ENCODE data around the gene TOX4. TPM values are rescaled to one million over a fixed set of nuclear protein-coding genes. Genes with fewer than 3 reads are reported as not detected.

The TOX4 gene
- total RNA-seq, 1 donor from 2014 or later: 26.7 TPM

DNA sequence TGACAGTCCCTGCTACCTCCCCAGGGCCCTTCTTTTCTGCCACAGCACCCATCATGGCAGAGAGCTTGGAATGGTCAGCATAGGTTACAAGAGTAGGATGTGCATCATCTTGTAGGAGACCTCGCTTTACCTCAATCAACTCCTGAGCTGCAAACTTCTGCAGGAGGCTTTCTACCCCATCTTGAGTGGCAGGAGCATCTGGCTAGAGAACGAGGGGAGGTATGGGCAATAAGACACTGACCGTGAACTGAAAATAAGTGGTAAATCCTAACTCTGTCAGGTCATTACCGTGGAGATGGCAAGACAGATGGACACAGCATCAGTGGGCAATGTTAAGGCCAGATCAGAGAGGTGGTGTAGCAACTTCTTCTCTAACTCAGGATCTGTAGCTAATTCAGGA is 26.4 kb downstream of the TOX4 start:
- DNase-seq: no peak

DNA sequence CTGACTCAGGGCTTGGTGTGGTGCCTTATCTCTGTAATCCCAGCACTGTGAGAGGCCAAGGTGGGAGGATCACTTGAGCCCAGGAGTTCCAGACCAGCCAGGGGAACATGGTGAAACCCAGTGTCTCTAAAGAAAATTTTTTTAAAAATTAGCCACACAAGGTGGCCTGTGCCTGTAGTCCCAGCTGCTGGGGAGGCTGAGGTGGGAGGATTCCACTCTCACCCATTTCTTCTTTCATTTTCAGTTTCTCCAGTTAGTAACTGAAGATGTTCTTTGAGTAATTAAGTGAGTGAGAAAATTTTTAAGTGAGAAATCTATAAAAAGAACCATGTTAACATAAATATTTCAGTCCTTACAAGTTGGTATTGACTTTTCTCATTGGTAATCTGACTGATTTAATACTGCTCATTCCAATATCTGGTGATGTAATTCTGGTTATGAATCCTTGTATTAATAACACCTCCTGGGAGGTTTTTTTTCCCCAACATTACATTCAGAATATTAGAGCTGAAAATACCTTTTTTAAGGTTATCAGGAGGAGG is 28.1 kb downstream of the TOX4 start:
- no peak for DNase-seq

DNA sequence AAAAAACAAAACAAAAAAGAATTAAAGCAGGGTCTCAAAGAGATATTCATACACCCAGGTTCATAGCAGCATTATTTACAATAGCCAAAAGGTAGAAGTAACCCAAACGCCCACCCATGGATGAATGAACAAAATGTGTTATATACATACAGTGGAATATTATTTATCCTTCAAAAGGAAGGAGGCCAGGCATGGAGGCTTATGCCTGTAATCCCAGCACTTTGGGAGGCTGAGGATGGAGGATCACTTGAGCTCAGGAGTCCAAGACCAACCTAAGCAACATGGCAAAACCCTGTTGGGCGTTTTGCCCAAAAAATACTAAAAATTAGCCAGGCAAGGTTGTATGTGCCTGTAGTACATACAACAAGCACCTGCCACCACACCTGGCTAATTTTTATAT is 29.6 kb downstream of the TOX4 start:
- no peak for DNase-seq

DNA sequence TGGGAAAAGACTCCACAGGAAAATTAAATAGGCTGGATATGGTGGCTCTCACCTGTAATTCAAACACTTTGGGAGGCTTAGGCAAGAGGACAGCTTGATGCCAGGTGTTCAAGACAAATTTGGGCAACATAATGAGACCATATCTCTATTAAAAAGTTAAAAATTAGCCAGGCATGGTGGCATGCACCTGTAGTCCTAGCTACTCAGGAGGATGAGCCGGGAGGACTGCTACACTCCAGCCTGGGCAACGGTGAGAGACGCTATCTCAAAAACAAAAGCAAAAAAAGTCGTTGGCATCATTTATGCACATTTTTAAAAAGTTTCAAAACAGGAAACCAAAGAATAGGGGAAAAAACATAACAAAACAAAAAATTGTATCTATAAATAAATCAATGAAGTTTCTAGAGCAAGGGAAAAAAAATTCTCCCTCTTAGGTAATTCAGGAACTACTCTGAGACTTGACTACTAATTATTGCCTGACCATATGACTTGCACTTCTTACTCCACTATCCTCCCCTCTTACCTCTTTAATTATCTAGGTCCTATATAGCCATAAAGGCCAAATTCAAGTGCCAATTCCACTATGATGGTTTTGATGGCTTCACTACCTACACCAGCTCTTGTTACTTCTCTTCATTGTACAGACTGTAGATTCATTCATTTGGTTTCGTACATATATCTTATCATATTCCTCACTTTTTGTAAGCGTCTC is 32.6 kb downstream of the TOX4 start:
- no peak for DNase-seq

DNA sequence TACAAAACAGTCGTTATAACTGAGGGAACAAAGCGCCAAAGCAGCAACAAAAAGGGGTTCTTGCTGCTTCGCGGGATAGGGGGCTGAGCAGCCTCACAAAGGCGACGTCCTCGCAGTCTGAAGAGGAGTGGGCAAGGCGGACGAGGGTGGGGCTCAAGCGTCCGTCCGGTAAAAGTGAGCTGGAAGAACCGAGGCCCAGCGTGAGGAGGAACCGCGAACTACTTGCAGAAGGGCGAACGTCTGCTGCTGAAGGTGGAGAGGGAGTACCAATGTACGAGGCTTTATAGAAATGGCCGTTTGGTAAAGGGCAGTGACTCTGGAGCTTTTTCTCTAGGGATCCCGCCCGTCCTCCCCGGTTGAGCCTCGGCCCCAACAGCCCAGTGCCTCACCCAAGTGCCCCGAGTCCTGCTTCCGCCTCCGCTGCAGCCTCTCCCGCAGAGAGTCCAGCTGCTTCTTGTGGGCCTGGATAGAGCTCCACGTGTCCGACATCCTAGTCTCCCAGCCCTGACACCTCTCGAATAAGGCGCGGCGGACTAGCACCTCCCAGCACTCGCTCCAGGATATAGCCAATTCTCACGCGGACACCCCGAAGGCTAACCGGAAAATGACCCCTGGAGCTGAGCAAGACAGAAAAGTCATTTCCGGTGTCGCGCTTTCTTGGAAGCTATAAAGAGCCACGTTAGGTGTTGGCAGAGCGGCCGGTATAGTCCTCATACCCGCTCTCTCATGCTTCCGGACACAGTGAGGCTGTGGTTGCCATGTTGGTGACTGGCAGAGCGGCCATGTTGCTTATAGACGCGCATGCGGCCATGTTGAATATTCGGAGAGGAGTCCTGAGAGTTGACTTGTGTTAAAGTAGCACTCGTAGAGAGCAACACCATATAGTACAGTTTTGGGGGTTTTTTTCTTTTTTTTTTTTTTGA is 34.0 kb downstream of the TOX4 start, which contains the start of gene METTL3:
TSS of gene METTL3 (minus strand) at position 606 of the 923 bp plus-strand sequence. CDS start at position 489, 117 bp downstream.
- peak; percentile 100 for DNase-seq

DNA sequence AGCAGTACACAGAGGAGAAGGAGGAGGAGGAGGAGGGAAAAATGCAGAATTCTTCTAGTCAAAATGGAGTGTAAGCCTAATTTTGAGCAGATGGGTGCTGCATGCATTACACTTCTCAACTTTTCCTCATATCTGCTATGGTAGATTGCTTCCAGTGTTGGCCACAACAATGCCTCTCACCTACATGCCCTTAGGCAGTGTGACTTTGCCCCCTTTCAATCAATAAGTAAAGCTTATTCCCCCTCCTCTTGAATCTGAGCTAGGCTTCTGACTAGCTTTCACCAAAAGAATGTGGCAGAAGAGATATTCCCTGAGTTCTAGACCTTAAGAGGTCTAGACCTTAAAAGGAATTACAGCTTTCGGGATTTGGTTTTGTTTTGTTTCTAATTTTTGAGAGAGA is 37.3 kb downstream of the TOX4 start:
- DNase-seq: no peak

DNA sequence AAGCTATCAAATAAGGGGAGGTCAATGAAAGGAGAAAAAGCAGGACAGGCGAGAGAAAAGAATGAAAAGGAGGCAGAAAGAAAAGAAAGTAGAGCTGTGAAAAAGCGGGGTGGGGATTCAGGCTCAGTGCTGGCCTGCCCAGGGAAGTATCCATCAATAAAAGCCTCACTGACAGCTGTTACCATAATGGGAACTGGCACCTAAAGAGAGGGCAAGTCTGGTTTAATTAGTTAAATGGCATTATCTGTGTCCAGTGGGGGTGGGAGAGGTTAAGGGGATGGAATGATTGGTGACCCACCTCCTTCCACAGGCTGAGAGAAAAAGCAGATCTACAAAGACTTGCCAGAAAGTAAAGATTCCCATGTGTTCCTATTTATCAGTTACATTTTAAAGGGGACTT is 41.7 kb downstream of the TOX4 start:
- no peak for DNase-seq

DNA sequence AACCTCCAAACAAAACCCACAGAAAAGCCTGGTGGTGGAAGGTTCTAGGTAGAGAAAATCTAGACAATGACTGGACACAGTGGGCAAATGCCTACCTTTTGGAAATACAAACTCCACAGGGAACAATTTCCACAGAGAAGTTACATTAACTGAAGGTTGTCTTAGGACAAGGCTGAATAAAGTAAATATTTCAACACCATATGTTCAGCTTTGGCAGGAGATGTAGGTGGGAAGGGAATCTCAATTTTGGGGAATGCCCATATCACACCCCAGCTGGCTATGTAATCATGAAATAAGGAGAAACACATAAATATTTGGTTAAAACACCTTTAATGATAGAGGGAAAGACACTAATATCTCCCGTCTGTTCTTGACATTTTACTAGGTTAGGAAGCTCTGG is 43.8 kb downstream of the TOX4 start:
- no peak for DNase-seq

DNA sequence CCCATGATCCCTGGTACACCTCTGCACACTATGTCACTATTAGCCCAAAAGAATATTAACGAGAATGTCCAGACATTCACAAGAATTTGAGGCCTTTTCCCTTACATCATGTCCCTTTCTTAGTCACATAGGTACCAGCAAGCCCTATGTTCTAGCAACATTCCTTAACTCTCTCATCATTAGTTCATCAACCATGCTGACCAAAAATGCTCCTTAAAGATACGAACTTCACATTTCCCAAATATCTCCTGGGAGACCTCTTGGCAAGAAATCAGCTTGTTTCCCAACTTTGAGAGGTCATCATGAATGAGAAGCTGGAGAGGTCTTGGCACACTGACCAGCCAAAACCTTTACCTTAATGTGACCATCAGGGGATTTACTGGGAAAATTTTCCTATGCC is 44.5 kb downstream of the TOX4 start:
- no peak for DNase-seq

DNA sequence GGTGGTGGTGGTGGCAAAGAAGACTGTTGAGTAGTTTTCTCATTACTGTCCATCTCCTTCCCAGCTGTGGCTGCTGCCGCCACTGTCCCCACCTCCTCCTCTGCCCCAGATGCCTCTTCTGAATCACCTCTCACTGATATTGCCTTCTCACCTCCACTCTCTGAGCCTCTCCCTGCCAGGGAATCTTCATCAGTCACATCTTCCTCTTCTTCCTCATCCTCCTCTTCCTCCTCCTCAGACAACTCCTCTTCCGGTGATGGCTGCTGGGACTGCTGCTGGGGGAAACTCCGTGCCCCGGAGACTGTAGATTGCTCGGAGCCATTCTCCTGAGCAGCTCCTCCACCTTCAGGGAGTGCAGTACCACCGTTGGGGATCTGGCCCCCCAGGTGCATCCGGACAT is 46.2 kb downstream of the TOX4 start:
- no peak for DNase-seq

DNA sequence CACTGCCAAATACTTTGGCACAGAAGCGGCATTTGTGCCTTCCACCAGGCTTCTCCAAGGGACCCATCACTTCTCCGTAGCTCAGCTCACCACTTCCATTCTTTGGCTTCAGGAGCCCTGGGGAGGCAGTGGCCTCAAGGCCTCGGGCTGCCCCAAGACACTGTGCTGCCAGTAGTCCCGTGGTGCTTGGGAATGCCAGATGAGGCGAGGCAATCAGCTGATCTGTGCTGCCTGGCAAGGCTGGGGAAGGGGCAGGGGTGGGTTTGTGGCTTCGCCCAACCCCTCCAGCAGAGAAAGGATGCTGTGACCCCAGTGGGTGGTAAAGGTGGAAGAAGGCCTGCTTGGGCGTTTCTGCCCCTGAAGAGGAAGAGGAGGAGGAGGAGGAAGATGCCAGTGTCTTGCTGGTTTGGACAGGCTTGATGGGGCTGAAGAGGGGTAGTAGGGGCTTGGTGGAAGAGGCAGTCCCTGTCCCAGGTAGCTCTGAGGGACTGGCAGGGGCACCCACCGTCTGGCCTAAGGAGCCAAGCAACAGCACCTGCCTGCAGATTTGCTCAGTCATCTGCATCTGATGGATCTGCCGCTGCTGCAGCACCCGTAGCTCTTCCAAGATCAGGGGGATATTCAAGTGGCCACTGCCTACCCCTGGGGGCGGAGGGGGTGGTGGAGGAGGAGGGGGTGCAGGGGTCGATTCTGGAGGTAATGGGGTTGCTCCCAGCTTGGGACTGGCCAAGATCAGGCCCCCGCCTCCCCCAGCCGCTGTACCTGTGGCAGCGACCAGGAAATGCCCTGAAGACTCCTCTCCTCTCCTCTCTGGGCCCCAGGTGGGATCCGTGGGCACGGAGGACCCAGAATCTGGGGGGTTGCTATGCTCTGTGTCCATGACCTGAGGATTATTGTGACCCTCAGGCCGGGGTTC is 47.8 kb downstream of the TOX4 start:
- DNase-seq: no peak

DNA sequence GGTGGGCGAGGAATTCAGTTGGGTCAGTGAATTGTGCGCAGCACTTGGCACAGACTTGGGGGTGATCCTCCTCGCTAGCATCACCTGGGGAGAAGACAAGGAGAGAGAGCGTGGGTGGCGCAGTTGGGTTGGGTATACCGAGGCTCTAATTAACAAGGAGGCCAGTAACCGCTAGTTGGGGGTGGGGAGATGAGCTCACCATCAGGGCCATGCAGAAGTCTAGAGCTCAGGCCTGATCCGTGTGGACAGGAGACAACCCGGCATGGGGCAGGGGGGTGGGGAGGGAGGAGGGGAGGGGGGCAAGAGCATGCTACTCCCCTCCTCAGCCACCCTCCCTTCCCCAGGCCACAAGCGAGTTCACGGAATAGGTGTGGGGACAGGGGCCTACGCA is 48.6 kb downstream of the TOX4 start:
- no peak for DNase-seq

DNA sequence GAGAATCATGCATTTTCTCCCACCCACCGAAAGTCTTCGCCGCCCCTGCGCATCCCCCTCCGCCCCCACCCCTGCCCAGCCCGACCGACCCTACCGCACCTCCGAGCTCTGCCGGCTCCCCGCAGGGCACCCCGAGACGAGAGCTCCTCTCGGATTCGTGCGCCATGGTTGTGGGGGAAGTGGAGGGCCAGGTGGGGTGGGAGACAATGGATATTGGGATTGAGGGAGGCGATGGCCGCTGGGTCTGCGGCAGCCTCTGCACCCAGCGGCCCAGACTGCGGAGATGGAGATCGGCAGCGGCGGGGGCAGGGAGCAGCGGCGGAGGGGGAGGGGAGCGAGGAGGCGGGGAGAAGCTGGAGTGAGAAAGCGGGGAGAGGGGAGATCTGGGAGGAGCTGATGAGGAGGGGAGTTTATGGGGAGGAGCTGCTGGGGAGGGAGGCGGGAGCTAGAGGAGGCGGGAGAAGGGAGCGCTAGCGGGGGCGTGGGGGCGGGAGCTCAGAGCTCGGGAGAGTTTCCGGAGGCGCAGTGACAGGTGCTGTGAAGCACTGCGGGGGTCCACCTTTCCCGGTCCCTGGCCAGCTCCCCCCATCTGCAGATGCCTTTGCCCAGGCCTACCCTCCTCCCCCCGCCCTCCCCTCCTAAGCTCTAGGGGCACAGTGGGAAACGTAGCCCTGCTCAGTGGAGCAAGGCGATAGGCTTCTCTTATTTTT is 49.1 kb downstream of the TOX4 start, which contains the start of gene SALL2:
TSS of gene SALL2 (minus strand) at position 385 of the 710 bp plus-strand sequence. CDS start at position 166, 219 bp downstream.
- DNase-seq: peak; percentile 30

DNA sequence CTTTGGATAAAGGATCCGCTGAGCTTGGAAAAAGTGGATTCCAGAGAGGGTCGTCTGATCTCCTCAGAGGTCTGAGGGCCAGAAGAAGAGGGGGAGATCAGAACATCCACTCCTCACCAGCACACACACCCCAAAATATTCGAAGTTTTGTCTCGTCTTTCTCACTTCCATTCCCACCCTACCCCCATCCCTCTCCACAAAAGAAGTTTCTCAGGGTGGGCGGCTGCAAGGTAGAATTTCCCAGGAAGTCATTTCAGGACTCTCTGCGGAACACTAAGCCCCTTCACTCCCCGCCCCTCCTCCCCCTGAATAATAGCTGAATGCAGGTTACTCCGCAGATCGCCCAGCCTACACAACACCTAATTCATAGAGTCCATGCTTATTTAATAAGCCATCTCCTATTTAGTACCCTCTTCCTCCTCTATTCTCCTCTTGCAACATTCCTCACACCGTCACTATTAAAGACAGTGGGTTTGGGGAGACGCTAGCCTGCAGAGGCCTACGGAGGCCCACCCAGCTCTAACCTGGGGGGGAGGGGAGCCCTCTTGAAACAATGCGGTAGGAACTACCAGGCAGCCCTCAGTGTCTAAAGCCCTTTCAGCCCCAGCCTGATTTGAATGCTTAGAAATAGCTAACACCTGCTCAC is 49.8 kb downstream of the TOX4 start:
- DNase-seq: no peak

DNA sequence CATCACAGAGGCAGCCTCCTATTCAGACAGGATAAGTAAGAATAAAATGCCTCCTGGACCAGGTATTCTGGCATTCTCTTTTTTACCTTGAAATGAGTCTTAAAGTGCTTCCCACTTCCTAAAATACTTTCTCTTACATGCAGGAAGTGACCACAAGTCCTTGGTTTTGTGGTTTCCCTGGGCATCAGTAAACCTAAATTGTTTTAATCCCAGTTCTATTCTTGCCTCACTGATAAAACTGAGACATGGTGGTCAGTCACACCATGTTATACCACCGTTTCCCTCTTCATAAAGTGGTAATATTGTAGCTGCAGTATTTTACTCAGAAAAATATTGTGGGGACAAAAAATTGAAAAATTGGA is 50.3 kb downstream of the TOX4 start:
- DNase-seq: no peak

DNA sequence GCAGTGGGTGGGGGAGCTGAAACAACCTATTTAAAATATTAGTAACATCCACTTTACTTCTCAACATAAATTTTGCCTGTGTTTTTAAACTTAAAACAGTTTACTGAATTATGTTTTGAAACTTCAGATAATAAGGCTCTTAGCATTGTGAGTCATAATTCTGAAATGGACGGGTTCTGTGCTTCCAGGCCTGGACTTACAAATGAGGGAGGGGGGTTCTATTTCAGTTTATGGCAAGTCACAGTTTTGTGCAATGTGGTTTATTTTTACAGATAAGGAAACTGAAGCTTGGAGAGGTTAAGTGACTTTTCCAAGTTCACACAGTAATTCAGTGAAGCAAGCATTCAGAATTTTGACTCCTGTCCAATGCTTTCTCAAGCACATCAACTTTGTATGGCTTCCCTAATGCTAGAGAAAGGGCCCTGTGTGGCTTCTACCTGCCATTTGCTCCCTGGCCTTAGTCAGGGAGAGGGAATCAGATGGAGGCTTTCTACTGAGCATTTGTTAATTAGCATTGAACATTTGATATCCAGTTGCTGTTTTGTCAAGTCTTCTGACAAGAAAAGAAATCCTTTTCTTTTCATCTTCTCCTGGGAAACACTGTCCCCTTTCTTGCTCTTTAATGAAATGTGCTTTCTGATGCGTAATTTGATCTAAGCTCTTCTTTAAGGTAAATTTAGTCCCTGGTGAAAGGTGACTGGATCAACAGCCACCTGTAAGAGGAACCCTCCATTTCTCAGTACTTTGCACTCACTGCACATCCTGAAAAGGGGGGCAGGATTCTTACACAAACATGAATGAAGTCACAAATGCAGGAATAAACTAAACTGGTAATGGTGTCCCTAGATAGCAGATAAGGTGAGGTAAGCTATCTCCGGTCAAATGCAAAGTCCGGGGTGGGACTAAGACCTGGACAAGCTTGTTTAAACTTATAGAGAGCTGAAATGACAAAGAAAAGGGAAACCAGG is 51.7 kb downstream of the TOX4 start:
- DNase-seq: no peak

DNA sequence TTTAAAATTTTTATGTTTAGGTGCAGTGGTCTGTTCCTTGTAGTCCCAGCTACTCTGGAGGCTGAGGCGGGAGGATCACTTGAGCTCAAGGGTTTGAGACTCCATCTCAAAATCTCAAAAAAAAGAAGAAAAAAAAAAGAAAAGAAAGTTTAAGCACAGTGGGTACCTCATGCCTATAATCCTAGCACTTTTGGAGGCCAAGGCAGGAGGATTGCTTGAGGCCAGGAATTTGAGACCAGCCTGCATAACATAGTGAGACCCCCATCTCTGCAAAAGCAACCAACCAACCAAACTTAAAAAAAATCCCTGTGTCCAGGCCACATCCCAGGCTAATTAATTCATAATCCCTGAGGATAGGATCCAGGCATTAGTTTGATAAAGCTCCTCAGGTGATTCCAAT is 52.5 kb downstream of the TOX4 start:
- DNase-seq: no peak

DNA sequence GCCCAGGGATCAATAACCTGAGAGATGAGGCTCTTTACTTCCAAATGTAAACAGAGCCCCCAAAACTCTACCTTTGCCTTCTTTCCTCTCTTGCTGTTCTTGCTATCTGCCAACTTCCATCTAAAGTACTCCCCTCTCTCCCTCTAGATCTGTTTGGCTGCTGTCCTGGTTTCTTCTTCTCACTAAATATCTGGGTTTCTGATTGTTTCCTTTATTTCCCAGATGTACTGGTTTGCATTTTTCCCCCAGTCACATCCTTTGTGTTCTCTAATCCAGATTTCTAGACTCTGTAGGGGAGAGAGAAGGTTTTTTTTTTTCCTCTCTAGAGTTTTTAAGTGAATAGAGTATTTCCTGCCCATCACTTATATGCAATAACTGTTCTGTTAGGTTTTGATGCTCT is 56.3 kb downstream of the TOX4 start:
- DNase-seq: no peak

DNA sequence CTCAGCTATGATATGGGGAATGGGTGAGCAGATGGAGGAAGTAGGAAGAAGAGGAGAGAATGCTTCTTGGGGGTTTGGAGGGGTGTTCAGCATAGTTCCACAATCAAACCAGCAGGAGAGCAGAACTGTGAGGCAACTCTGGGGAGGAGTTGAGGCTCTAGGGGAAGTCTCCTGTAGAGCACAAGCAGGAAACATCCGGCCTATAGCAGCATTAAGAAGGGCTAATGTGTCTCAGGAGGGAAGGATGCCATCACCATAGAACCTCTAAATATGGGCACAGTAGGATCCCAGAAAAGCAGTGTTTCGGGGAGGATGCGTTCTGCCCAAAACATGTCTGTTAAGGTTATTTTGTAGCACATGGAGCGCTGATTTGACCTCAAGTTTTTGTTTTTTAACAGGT is 57.6 kb downstream of the TOX4 start:
- no peak for DNase-seq
